ENCODE data around the gene C7orf57. TPM values are rescaled to one million over a fixed set of nuclear protein-coding genes. Genes with fewer than 3 reads are reported as not detected.

C7orf57 gene
- total and polyA plus RNA-seq, 2 experiments from 2014 or later, result 0.42 to 2.1 TPM

DNA sequence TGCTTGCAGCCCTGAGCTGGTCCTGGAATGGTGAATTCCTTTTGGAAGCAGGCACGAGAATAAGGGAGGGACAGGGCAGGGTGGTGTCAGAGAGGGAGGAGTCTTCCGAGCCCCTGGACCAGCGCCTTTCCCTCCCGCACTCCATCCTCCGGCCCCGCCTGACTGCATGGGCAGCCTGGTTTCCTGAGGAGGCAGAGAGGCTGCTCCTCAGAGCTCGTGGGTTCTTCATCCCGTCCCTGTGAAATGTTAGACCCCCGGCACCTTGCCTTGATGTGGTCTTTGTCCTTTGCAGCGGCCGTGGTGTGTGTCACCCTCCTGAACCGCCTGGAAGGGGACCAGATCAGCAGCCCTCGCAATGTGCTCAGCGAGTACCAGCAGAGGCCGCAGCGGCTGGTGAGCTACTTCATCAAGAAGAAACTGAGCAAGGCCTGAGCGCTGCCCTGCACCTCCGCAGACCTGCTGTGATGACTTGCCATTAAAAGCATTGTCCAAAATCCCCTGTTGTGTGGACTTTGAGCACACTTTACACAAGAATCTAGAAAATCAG is 72.7 kb downstream of the C7orf57 start:
- TF ChIP-seq, protein P1, sequence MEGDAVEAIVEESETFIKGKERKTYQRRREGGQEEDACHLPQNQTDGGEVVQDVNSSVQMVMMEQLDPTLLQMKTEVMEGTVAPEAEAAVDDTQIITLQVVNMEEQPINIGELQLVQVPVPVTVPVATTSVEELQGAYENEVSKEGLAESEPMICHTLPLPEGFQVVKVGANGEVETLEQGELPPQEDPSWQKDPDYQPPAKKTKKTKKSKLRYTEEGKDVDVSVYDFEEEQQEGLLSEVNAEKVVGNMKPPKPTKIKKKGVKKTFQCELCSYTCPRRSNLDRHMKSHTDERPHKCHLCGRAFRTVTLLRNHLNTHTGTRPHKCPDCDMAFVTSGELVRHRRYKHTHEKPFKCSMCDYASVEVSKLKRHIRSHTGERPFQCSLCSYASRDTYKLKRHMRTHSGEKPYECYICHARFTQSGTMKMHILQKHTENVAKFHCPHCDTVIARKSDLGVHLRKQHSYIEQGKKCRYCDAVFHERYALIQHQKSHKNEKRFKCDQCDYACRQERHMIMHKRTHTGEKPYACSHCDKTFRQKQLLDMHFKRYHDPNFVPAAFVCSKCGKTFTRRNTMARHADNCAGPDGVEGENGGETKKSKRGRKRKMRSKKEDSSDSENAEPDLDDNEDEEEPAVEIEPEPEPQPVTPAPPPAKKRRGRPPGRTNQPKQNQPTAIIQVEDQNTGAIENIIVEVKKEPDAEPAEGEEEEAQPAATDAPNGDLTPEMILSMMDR (conservative IDR thresholded peaks at IDR 0.05; ENCODE audit: low read depth in 2 of 2), result no peak
- TF ChIP-seq, protein P2, sequence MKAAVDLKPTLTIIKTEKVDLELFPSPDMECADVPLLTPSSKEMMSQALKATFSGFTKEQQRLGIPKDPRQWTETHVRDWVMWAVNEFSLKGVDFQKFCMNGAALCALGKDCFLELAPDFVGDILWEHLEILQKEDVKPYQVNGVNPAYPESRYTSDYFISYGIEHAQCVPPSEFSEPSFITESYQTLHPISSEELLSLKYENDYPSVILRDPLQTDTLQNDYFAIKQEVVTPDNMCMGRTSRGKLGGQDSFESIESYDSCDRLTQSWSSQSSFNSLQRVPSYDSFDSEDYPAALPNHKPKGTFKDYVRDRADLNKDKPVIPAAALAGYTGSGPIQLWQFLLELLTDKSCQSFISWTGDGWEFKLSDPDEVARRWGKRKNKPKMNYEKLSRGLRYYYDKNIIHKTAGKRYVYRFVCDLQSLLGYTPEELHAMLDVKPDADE (IDR thresholded peaks at IDR 0.05), result no peak
- TF ChIP-seq EZH2 (IDR thresholded peaks at IDR 0.05; ENCODE audit: low read depth, unreplicated experiment) (no peak), POLR2AphosphoS5 (IDR thresholded peaks at IDR 0.05; ENCODE audit: low read depth) (no peak), EZH2phosphoT487 (IDR thresholded peaks at IDR 0.05; ENCODE audit: unreplicated experiment) (no peak)
- TF ChIP-seq, protein P3, sequence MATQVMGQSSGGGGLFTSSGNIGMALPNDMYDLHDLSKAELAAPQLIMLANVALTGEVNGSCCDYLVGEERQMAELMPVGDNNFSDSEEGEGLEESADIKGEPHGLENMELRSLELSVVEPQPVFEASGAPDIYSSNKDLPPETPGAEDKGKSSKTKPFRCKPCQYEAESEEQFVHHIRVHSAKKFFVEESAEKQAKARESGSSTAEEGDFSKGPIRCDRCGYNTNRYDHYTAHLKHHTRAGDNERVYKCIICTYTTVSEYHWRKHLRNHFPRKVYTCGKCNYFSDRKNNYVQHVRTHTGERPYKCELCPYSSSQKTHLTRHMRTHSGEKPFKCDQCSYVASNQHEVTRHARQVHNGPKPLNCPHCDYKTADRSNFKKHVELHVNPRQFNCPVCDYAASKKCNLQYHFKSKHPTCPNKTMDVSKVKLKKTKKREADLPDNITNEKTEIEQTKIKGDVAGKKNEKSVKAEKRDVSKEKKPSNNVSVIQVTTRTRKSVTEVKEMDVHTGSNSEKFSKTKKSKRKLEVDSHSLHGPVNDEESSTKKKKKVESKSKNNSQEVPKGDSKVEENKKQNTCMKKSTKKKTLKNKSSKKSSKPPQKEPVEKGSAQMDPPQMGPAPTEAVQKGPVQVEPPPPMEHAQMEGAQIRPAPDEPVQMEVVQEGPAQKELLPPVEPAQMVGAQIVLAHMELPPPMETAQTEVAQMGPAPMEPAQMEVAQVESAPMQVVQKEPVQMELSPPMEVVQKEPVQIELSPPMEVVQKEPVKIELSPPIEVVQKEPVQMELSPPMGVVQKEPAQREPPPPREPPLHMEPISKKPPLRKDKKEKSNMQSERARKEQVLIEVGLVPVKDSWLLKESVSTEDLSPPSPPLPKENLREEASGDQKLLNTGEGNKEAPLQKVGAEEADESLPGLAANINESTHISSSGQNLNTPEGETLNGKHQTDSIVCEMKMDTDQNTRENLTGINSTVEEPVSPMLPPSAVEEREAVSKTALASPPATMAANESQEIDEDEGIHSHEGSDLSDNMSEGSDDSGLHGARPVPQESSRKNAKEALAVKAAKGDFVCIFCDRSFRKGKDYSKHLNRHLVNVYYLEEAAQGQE (IDR thresholded peaks at IDR 0.05; ENCODE audit: unreplicated experiment), result no peak
- H3K9me3 Mint-ChIP-seq, result no peaks in the 10 kb centered on the region
- Histone ChIP-seq H3K27ac (ENCODE audit: low read depth) (no peak overlapping the region), H3K79me2 (replicated peaks; ENCODE audit: insufficient read depth) (no peaks in the 10 kb centered on the region), H3F3A (replicated peaks; ENCODE audit: low read depth) (no peaks in the 10 kb centered on the region), H3K27me3 (ENCODE audit: insufficient read depth) (no peaks in the 10 kb centered on the region), H3K36me3 (ENCODE audit: insufficient read depth) (peaks cover 15% of the 10 kb centered on the region), H2AFZ (no peak overlapping the region), H3K9me2 (ENCODE audit: insufficient read depth) (no peaks in the 10 kb centered on the region), H3K4me1 (ENCODE audit: insufficient read depth) (0 out of 2 replicates have a peak, but pooled peaks cover 3% of the 10 kb centered on the region), H3K4me2 (no peak overlapping the region), H3K4me3 (no peak overlapping the region), H4K20me1 (replicated peaks; ENCODE audit: insufficient read depth) (no peaks in the 10 kb centered on the region)
- no peak for DNase-seq (ENCODE audit: low spot score)
- peaks cover 60% of the 10 kb centered on the region for H3K36me3 Mint-ChIP-seq (ENCODE audit: low read depth)
- no peak overlapping the region for H3K4me3 Mint-ChIP-seq
- H3K27ac Mint-ChIP-seq, result no peak overlapping the region
- no peak for ATAC-seq
- peaks cover 14% of the 10 kb centered on the region for H3K4me1 Mint-ChIP-seq
- H3K27me3 Mint-ChIP-seq (ENCODE audit: insufficient read depth, low read depth, poor library complexity), result peaks cover 7% of the 10 kb centered on the region
